Inflammatory macrophage (primary cell): ENCODE data around the gene CTLA4.

Experiments
- DNase-seq, 2 donors: peaks; one replicate each; pipeline ENCODE4 v3.0.0-alpha.2; 2020 to 2022
- total RNA-seq, 18 experiments: gene quantifications; one replicate each; lab custom pipeline; 2026; ENCODE audit warnings: mixed read lengths in 6 of 18, inconsistent platforms in 2 of 18; lab: John Stamatoyannopoulos, UW

Gene CTLA4
- total RNA-seq: 0 to 0.16 (median 0.03) reads per million in 18 experiments

DNA sequence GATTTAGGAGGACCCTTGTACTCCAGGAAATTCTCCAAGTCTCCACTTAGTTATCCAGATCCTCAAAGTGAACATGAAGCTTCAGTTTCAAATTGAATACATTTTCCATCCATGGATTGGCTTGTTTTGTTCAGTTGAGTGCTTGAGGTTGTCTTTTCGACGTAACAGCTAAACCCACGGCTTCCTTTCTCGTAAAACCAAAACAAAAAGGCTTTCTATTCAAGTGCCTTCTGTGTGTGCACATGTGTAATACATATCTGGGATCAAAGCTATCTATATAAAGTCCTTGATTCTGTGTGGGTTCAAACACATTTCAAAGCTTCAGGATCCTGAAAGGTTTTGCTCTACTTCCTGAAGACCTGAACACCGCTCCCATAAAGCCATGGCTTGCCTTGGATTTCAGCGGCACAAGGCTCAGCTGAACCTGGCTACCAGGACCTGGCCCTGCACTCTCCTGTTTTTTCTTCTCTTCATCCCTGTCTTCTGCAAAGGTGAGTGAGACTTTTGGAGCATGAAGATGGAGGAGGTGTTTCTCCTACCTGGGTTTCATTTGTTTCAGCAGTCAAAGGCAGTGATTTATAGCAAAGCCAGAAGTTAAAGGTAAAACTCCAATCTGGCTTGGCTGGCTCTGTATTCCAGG is at the start of gene CTLA4:
Gene CTLA4 (plus strand): TSS at position 211 of the 640 bp plus-strand sequence. CDS start 172 bp downstream, at position 383.
- no peak for DNase-seq

DNA sequence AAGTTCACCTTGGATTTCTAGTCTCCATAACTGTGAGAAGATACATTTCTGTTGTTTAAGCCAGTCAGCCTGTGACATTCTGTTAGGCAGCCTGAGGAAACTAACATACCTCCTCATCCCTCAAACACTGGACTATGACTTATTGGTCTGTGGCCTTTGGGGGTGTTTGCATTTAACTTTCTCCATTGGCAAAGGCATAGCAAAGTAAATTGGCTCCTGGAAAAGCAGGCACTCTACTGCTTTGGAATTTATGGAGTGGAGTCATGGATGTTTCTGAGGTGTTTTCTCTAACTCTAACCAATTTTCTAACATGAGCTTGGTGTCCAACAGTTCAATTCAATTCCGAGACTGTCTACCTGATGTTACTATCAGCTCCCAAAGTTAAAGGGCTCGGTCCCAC is 48.9 kb upstream of the CTLA4 start:
- DNase-seq: no peak

DNA sequence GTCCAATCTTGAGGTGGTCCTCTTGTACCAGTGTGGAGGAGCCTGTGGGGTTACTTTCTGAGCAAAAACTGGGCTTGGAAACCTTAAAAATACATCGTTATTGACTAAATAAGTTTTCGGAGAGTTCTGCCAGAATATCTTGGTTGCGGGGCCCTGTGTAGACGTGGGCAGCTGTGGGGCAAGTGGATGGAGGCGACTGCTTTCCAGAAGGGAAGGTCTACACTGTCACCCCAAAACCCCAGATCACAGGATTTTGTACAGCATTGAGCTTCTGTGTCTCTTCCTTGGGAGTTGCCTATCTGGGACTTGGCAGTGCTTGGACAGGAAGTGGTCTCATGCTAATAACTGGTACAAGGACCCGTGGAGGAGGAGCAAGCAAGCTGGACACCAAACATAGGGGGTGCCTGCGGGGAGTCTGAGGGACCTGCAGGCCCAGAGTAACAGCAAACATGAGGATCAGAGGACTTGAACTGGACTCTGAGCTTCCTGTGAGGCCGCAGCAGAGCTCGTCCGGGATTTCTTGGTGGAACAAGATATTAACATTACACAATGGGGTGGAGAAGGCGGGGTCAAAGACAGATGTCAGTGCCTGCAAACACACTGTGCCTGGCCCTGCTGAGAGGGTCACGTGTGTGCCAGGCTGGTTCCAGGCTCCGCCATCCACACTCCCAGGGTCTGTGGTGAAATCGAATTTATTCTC is 48.0 kb upstream of the CTLA4 start:
- no peak for DNase-seq

DNA sequence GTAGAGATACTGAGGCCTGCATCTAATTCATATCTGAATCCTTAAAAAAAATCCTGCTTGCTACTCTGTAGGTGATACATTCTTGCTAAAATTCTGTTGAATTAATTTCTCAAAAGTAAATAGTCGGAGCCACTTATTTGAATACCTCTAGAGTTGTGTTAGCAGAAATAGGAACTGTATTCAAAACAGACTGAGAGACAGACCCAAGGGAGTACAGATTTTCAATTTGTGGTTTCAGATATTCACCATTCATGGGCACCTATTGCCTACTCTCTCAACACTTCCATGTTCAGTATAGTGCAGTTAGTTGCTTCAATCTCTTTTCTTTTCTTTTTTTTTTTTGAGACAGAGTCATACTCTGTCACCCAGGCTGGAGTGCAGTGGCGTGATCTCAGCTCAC is 46.6 kb upstream of the CTLA4 start:
- no peak for DNase-seq

DNA sequence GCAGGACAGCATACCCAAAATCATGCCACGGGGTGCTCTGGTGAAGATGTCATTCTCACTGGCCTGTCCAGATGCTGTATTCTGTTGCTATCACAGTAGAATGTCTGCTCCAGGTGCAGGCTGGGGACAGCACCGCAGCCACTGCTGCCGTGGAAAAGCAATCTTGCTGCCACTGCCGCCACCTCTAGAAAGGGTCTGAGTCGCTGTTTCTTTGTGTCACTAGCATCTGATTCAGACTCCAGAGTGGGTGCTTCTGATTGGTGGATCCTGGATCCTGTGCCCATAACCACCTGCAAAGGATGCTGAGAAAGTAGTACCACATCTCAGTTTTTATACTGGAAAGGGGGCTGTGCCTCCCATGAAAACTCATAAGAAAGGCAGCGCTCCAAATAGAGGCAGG is 45.3 kb upstream of the CTLA4 start:
- no peak for DNase-seq

DNA sequence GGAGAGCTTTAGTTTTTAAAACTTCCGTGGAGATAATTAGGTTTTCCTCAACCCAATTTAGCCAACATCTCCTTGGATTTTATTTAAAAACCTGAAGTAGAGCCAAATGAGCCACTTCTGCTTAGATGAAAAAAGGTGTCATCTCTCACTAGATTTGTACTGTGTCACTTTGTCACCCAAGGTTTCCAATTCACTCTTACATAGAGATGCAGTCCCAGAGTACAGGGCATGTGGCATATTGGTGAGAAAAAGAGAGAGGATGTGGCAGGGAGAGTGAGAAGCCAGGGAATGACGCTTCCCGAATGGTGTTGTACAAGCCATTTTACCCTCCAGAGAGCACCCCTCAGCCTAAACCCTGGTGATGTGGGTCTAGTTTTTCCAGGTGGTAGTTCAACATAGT is 44.4 kb upstream of the CTLA4 start:
- no peak for DNase-seq

DNA sequence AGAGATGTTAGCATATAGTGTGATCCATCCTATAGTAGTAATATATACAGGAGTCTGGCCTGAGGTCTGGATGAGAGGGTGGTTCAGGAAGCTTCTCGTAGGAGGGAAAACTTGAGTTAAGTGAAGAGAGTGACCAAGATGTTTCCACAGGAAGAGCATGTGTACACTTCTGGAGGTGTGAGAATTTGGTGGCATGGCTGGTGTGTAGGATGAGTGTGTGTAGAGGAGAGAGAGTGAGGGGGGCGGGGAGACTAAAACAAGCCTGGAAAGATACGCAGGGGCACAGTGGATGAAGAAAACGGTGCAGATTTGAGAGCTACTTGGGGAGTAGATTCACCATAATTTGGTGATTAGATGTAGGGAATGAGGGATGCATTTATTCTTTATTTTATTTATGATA is 43.5 kb upstream of the CTLA4 start:
- DNase-seq: peak in 1 of 2 donors; percentile 42

DNA sequence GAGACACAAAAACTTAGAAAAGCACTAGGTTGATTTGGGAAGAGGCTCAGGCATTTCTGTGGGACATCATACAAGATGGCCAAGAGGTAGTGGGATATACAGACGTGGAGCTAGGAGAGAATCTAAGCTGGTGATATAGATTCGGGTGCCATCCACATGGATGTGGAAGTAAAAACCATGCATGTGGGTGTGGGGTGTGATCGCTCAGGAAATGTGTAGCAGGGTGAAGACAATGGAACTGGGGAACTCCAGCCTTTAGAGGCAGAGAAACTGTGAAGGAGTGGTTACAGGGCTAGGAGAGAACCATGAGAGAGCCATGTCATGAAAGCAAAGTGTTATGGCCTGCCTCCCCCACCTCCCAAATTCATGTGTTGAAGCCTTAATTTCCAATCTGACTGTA is 43.0 kb upstream of the CTLA4 start:
- peak; percentile 59 to 72 for DNase-seq

DNA sequence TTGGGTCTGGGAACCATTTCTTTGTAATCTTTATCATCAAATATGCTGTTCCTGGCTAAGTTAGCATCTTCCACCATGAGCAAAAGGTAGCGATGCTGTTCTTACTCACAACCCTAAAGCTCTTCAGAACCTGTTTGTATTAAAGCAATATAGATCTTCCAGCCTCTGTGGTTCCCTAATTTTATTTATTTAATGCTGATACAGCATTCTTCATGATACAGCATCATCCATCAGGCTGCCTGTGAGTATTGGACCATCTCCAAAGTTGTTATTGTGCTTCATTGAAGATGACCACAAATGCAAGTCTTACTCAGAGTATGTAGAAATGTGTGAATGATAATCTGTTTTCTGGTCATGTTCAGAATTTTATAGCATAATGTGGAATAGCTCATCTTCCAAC is 40.9 kb upstream of the CTLA4 start:
- no peak for DNase-seq

DNA sequence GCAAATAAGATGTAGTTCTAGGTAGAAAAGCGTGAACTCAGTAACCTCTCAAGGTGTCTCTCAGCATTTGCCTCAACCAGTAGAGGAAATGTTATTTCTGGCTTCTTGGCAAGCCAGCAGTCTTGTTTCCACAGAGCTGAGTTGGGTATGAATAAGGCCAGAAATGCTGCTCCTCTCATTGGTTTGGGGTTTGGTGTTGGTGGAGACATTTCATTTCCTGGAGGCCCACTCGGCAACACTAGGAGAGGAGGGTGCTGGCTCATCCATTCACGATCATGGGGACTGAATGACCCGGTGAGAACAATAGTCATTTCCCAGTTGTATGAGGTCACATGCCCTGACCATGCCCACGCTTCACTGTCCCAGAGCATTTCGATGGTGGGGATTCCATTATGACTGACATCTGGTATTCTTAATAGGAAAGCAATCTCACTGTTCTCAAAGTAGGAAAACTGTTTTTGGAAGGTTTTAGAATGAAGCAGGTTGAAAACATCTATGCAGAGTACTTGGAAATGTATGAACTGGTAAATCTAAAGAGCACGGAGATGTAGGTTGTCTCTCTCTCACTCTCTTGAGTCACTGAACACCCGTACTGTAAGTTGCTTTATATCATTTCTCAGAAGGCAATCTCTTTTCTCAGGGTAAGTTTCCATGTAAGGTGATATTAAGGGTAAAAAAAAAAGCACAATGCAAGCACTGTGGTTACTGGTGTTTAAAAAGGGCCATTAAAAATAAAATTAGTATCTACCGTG is 37.1 kb upstream of the CTLA4 start:
- peak; percentile 31 to 53 for DNase-seq

DNA sequence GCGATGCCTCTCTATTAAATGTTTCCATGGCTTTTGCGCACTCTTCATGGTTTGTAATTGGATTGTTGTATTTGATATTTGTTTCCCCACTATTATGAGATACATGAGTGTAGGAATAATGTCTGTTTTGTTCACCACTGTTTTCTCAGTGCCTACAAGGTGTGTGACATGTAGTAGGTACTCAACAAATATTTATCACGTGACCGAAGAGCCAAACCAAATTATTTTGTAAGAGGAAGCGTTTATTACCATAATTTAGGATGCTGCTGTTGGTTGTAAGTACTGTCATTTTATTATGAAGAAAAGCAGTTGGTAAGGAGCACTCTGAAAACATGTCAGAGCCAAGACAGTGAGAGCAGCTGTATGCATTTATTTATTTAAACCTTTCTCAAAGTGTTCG is 32.2 kb upstream of the CTLA4 start:
- no peak for DNase-seq

DNA sequence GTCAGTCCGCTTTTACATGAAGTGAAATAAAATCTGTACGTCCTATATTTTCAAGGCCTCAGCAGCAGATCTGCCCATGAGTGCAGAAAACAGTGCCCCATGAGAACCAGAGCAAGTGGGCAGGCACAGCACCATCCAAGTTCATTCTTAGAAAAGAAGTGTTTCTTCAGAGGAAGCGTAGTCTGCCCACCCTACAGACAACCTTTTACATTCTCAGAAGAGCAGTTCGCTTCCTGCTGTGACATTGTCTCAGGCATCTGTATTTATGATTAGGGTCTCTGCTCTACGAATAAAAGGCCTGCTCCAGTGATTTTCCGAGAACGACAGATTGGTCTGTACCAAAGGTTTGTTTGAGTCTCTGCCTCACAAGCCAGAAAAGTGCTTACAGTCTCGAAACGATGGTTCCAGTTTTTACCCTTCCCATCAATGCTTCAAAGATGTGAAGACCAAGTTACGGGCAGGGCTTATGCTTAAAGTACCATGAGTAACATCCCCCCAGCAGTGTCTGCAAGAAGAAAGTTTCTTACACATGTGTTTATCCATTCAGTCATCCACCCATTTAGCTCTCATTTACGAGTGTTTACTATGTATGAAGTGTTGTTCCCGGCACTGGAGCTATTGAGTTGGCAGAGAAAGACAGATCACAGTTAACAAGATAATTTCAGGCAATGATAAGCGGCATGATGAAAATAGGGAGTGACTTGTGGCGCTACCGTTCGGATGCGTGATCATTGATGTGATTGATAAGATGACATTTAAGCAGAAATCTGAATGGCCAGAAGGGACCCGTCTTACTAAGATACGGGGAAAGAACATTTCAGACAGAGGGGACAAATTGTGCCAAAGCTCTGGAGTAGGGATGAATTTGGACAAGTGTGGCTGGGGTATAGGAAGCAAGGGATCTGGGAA is 31.4 kb upstream of the CTLA4 start:
- no peak for DNase-seq

DNA sequence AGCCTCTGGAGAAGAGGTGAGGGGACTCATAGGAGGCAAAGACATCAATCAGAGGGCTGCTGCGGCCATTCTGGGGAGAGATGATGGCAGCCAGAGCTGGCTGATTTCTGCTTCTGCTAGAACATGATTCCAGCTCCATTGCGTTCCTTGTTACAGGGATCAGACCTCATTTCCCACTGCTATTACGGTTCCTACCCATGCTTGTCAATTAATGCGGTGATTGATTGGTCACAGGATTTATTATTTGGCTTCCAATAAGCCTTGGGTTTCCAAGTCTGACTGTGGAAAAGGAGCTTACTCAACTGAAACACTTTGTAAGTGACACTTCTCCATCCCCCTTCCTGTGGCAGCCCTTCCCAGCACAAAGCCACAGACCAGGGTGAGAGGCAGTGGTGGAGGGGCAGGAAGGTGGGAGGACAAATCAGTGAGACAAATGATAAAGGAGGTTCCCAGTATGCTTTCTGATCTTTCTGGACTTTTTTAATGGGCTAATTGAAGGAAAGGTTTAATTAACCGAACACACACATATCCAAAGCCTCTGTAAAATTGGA is 26.8 kb upstream of the CTLA4 start:
- DNase-seq: no peak

DNA sequence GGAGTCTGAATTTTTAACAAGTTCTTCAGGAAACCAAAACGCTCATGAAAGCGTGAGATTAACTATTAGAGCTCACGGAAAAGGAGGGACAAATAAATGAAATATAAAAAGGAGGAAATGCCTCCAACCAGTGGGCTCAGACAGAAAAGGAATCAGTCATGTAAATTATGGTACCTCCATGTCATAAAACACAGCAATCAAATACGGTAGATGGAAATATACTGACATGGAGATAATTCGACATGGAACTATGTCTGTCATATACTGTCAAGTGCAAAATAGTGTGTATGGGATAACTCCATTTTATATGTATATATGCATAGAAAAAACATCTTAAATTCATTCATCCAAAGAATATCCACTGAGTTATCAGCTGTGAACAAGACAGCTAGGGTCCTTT is 25.9 kb upstream of the CTLA4 start:
- DNase-seq: no peak

DNA sequence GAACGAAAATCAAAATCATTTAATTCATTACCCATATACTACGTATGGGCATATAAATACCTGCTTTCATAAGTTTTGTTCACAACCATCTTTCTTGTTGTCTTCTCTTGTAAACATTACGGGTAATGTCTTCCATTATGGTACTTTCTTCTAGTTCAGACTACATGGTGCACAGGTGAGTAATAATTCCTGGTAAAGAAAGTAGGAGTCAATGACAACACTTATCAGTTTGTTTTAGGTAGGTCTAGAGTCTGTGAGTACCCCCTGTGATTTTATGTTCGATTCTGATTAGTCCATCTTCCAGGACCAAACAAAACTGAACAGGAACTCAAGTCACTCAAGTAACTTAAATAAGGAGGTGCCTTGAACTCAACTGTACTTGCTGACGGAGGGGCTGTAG is 25.2 kb upstream of the CTLA4 start:
- no peak for DNase-seq

DNA sequence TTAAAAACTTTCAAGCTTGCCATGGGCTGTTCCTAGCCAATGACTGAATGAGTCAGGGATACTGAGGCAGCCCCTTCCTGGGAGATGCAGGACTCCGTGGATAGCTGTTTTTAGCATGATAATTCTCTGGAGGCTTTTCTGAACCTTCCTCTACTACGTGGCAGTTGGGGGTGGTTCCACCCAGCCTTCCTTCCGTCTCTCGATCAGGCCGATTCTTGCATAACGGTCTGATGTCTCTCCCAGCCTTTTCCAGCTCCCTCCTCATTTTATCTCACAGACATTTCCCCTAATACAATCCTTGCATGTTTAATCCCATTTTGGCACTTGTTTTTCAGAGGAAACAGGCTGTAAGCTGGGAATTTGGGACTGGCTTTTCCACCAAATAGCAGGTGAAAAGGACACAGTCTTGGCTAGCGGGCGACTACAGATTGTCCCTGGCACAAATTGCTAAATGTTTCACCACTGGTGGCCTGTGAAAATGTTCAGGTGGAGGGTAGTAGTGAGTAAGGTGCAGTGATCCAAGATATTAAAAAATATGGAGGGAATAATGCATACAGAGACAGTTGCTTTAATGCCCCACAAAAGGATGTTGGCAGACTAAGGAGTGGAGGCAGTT is 21.0 kb upstream of the CTLA4 start:
- DNase-seq: no peak

DNA sequence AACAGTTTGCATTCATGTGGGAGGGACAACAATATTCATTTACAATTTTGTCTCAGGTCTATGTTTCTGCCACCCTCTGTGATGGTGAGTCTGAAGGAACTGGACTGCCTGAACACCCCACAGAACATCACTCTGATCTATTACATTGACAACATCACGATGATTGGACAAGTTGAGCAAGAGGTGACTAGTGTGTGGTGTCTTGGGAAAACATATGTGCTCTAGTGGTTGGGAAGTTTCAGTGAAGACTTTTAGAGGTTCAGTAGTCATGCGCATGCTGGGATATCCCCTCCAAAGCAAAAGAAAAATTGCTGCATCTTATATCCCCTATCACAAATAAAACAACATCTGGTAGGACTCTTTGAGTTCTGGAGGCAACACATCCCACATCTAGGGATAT is 18.6 kb upstream of the CTLA4 start:
- no peak for DNase-seq

DNA sequence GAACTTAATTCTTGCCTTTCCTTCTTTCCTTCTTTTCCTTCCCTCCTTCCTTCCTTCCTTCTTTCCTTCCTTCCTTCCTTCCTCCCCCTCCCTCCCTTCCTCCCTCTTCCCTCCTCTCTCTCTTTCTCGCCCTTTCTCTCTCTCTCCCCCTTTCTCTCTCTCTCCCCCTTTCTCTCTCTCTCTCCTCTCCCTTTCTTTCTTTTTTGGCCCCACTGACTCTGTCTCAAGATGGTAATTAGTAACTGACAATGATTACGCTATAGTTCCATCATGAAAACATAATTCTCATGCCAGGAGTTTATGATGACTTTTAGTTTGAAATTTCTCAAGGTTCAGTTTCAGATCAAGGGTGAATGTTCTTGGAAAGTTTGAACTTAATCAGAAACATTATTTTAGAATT is 14.8 kb upstream of the CTLA4 start:
- DNase-seq: no peak

DNA sequence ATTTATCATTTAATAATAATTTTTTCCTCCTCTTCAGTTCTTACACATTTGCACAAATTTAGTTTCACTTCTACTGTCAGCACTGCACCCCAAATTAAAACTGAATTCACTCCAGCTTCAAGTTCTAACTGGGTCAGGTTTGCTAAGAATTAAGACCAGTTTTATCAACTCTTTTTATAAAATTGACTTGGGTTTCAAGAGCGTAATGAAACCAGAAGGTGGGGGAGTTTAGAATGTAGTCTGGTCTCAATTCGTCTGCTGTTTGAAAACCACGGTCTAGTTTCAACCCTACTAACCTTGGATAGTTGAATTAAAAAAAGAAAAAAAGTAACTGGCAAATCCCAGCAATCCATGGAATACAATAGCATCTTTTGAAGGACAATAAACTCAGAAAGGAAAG is 14.3 kb upstream of the CTLA4 start:
- DNase-seq: no peak

DNA sequence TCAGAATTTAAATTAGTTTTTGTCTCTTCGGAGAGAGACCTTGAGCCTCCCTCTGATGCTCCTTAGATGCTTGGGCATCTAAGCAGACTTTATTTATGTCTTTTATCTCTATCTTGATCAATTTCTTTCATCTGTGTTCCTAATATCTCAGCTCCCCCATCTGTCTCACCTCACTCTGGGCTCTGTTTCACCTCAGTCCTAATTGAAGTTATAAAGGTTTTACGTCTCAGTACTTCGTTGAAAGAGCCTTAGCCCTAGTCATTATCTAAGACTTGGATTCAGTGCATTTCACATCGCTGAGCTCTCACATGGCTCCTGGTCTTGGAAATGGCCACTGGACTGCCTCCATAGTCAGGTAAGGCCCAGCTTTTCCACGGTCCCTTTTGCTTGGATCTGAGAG is 13.8 kb upstream of the CTLA4 start:
- no peak for DNase-seq

DNA sequence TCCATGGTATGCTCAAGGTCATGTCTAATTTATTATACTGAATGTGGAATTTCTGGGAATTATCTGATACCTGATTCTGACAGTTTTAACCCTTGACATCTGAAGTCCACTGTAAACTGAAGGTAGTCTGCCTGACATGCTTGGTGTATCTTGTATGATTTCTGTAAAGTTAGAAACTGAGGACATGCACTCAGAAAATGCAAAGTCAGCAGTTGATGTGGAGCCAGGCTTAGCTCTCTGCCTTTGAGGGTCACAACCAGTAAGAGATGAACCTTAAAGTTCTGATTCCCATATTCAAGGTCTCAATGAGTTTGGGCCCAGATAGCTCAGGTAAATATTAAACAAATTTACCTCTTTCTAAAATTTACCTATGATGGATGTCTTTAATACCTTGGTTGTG is 12.3 kb upstream of the CTLA4 start:
- DNase-seq: no peak

DNA sequence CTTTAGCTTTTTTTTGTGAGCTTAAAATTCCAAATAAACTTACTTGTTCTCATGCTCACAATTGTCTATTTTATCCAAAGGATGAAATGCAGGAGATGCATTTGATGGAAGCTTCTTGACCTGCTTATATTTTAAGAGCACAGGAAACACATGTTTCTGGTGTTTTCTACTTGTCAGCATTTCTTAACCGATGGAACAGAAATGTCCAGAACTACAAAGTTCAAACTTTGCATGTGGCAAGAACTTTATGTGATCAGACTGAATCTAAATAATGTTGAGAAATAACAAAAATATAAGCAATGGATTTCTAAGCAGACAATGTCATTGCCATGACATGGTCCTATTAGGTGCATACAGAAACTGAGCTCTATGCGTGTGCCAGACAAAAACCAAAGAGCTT is 9.9 kb upstream of the CTLA4 start:
- DNase-seq: peak in 1 of 2 donors; percentile 28
